H1 (cell line): Measurements from ENCODE around the gene MLKL. TPM values are rescaled to one million over a fixed set of nuclear protein-coding genes. Genes with fewer than 3 reads are reported as not detected.

ENCODE experiments used
- CTCF ChIA-PET: fragments of 300-600 bp; sonication (Branson Sonifier 250); formaldehyde crosslinking; loops from one replicate; lab custom pipeline; 2021; ENCODE audit not compliant: partially characterized antibody; lab: Charles Lee
- POLR2A ChIA-PET: fragments of 300-600 bp; sonication (Branson Sonifier 250); formaldehyde crosslinking; loops from one replicate; lab custom pipeline; 2021; ENCODE audit warnings: inconsistent platforms; ENCODE audit not compliant: partially characterized antibody; lab: Charles Lee
- DNase-seq, 2 experiments: peaks; one replicate each; pipeline versions ENCODE4 v3.0.0 to v3.0.0-alpha.2; 2010 to 2022; ENCODE audit warnings: low spot score in 2 of 2, low read depth in 1 of 2, mixed read lengths in 1 of 2
- FAIRE-seq: peaks from 2 replicates; lab custom pipeline; 2011; peaks lifted over from hg19 to GRCh38; lab: Jason Lieb, UNC
- H2AFZ ChIP-seq: 2 replicates; pipeline ENCODE4 v1.8.1; 2012; ENCODE audit warnings: low read length, inconsistent platforms
- H2AK5ac ChIP-seq: 2 replicates; pipeline ENCODE4 v1.6.1; 2013; ENCODE audit warnings: low read depth, low read length
- H2BK120ac ChIP-seq: replicated peaks from 2 replicates; pipeline ENCODE3; 2013; ENCODE audit warnings: low read depth, low read length, inconsistent platforms
- H2BK12ac ChIP-seq: 2 replicates; pipeline ENCODE4 v1.6.1; 2013; ENCODE audit warnings: low read depth, low read length
- H2BK15ac ChIP-seq: 2 replicates; pipeline ENCODE4 v1.6.1; 2013; ENCODE audit warnings: low read length
- H2BK20ac ChIP-seq: 2 replicates; pipeline ENCODE4 v1.6.1; 2013; ENCODE audit warnings: low read length
- H2BK5ac ChIP-seq: 2 replicates; pipeline ENCODE4 v1.6.1; 2013; ENCODE audit warnings: low read depth, low read length
- H3K14ac ChIP-seq: 2 replicates; pipeline ENCODE4 v1.6.1; 2013; ENCODE audit warnings: inconsistent platforms; ENCODE audit not compliant: insufficient read length
- H3K18ac ChIP-seq: 2 replicates; pipeline ENCODE4 v1.6.1; 2013; ENCODE audit warnings: low read length; ENCODE audit errors: extremely low read depth
- H3K23ac ChIP-seq: 2 replicates; pipeline ENCODE4 v1.6.1; 2013; ENCODE audit warnings: inconsistent platforms; ENCODE audit not compliant: insufficient read length
- H3K23me2 ChIP-seq: 2 replicates; pipeline ENCODE4 v1.6.1; 2013; ENCODE audit warnings: low read depth, low read length
- H3K27ac ChIP-seq: 2 replicates; pipeline ENCODE4 v1.6.1; 2011; ENCODE audit warnings: low read depth, low read length, inconsistent platforms
- H3K27me3 ChIP-seq, 4 experiments: replicated peaks in 1 of 4; 1 replicate in 1 of 4; 2 replicates in 3 of 4; pipeline versions ENCODE4 v1.6.1 to v1.8.1; 2011 to 2013; ENCODE audit warnings: low read length in 3 of 4, mild to moderate bottlenecking in 3 of 4, inconsistent platforms in 2 of 4, mixed read lengths in 2 of 4, moderate library complexity in 1 of 4; ENCODE audit not compliant: control insufficient read depth in 3 of 4, insufficient read depth in 3 of 4; ENCODE audit errors: extremely low read depth in 1 of 4
- H3K36me3 ChIP-seq, 4 experiments: 2 replicates each; pipeline versions ENCODE4 v1.6.1 to v1.8.1; 2011 to 2013; ENCODE audit warnings: mild to moderate bottlenecking in 4 of 4, low read length in 3 of 4, moderate library complexity in 2 of 4, control low read depth in 1 of 4, inconsistent platforms in 1 of 4; ENCODE audit not compliant: insufficient read depth in 4 of 4, control insufficient read depth in 2 of 4
- H3K4ac ChIP-seq: replicated peaks from 2 replicates; pipeline ENCODE3; 2013; ENCODE audit warnings: low read length, low read depth, mixed read lengths, inconsistent platforms; ENCODE audit not compliant: insufficient read length
- H3K4me1 ChIP-seq, 4 experiments: replicated peaks in 1 of 4; 1 replicate in 1 of 4; 2 replicates in 3 of 4; pipeline versions ENCODE4 v1.6.1 to v1.8.1; 2011 to 2013; ENCODE audit warnings: low read length in 3 of 4, inconsistent platforms in 2 of 4, mixed read lengths in 1 of 4; ENCODE audit not compliant: insufficient read depth in 4 of 4, control insufficient read depth in 3 of 4
- H3K4me2 ChIP-seq, 2 experiments: 2 replicates each; pipeline versions ENCODE4 v1.6.1 to v1.8.1; 2011 to 2013; ENCODE audit warnings: low read depth in 2 of 2, low read length in 2 of 2, control low read depth in 1 of 2, inconsistent platforms in 1 of 2, mild to moderate bottlenecking in 1 of 2; ENCODE audit not compliant: insufficient read depth in 1 of 2
- H3K4me3 ChIP-seq, 4 experiments: fragments of 200-600, 300-600 bp in 1 of 4; sonication (generic), shearing (Covaris generic), sonication (Bioruptor Twin) in 1 of 4; 2 replicates each; pipeline versions ENCODE4 v1.5.1 to v1.8.1; 2011 to 2016; ENCODE audit warnings: low read length in 4 of 4, low read depth in 3 of 4, control low read depth in 2 of 4, inconsistent platforms in 2 of 4, mild to moderate bottlenecking in 2 of 4, mixed read lengths in 1 of 4, moderate library complexity in 1 of 4; ENCODE audit not compliant: insufficient read depth in 2 of 4; ENCODE audit errors: extremely low read depth in 1 of 4
- H3K56ac ChIP-seq: replicated peaks from 2 replicates; pipeline ENCODE3; 2013; ENCODE audit warnings: low read depth, mild to moderate bottlenecking, mixed read lengths, low read length, inconsistent platforms; ENCODE audit not compliant: insufficient read length
- H3K79me1 ChIP-seq: 2 replicates; pipeline ENCODE4 v1.6.1; 2013; ENCODE audit warnings: low read depth, low read length, control low read depth
- H3K79me2 ChIP-seq, 2 experiments: 2 replicates each; pipeline versions ENCODE4 v1.6.1 to v1.8.1; 2012 to 2013; ENCODE audit warnings: low read length in 2 of 2, mild to moderate bottlenecking in 2 of 2, inconsistent platforms in 1 of 2; ENCODE audit not compliant: insufficient read depth in 2 of 2, control insufficient read depth in 1 of 2
- H3K9ac ChIP-seq, 4 experiments: replicated peaks in 1 of 4; 1 replicate in 1 of 4; 2 replicates in 3 of 4; pipeline versions ENCODE4 v1.6.1 to v1.8.1; 2011 to 2013; ENCODE audit warnings: low read depth in 3 of 4, low read length in 3 of 4, control low read depth in 2 of 4, mild to moderate bottlenecking in 2 of 4, moderate library complexity in 2 of 4, inconsistent platforms in 1 of 4; ENCODE audit errors: extremely low read depth in 1 of 4
- H3K9me3 ChIP-seq, 2 experiments: 2 replicates each; pipeline versions ENCODE4 v1.6.1 to v1.8.1; 2012 to 2013; ENCODE audit warnings: mild to moderate bottlenecking in 2 of 2, moderate library complexity in 2 of 2, control low read depth in 1 of 2, inconsistent platforms in 1 of 2, low read depth in 1 of 2, low read length in 1 of 2, mixed read lengths in 1 of 2; ENCODE audit not compliant: insufficient read depth in 2 of 2
- H4K20me1 ChIP-seq, 2 experiments: replicated peaks in 1 of 2; 2 replicates each; pipeline versions ENCODE3 to v1.8.1; 2011 to 2013; ENCODE audit warnings: inconsistent platforms in 2 of 2, low read length in 2 of 2, mild to moderate bottlenecking in 1 of 2; ENCODE audit not compliant: insufficient read depth in 2 of 2, control insufficient read depth in 1 of 2
- H4K5ac ChIP-seq: 2 replicates; pipeline ENCODE4 v1.6.1; 2013; ENCODE audit warnings: low read length, low read depth, mixed read lengths, inconsistent platforms; ENCODE audit not compliant: insufficient read length
- H4K8ac ChIP-seq: 2 replicates; pipeline ENCODE4 v1.8.0; 2013; ENCODE audit warnings: mild to moderate bottlenecking, moderate library complexity, low read length, inconsistent platforms; ENCODE audit not compliant: insufficient read depth; ENCODE audit errors: extremely low read depth
- H4K91ac ChIP-seq: replicated peaks from 2 replicates; pipeline ENCODE3; 2013; ENCODE audit warnings: low read length, mixed read lengths, inconsistent platforms; ENCODE audit not compliant: insufficient read length
- BCL11A ChIP-seq, 2 experiments: IDR thresholded peaks; one replicate each; pipeline ENCODE4 v1.6.1; 2011; ENCODE audit warnings: low read depth in 2 of 2, low read length in 2 of 2, mild to moderate bottlenecking in 2 of 2
- RAD21 ChIP-seq, 2 experiments: IDR thresholded peaks in 1 of 2; conservative IDR thresholded peaks in 1 of 2; 2 replicates each; pipeline ENCODE4 v1.6.1; 2011; ENCODE audit warnings: low read depth in 2 of 2, low read length in 2 of 2, improper control_type of control experiment in 1 of 2, inconsistent platforms in 1 of 2, mild to moderate bottlenecking in 1 of 2, moderate library complexity in 1 of 2
- RBBP5 ChIP-seq: IDR thresholded peaks from 2 replicates; pipeline ENCODE4 v1.7.1; 2012; ENCODE audit warnings: low read depth, mild to moderate bottlenecking, inconsistent platforms, low read length, moderate library complexity, borderline replicate concordance
- WGBS, 2 experiments: shearing (Covaris generic) in 1 of 2; methylation state at CpG; one replicate each; pipeline versions ENCODE4 v1.1.6 to v1.1.7; 2013 to 2015; ENCODE audit warnings: low lambda C conversion rate in 2 of 2, mixed read lengths in 2 of 2, inconsistent platforms in 1 of 2, low coverage in 1 of 2, missing lambda C conversion rate in 1 of 2; ENCODE audit not compliant: insufficient replicate concordance in 2 of 2, insufficient coverage in 1 of 2, insufficient read length in 1 of 2; ENCODE audit errors: extremely low coverage in 1 of 2, missing lambda C conversion rate in 1 of 2; 5-methylcytosine and 5-hydroxymethylcytosine counted together
- polyA plus RNA-seq, 7 experiments: library from polyadenylated mRNA; depleted of rRNA in 3 of 7; stranded (reverse) in 5 of 7; unstranded in 2 of 7; fragments of >200 nt in 5 of 7; fragments of 200-250 nt in 2 of 7; gene quantifications; 1 replicate in 5 of 7; 2 replicates in 1 of 7; 4 replicates in 1 of 7; pipeline versions ENCODE4 v1.2.1 to v1.2.3, GENCODE V29; 2011 to 2013; ENCODE audit warnings: missing spikeins in 2 of 7, mixed read lengths in 2 of 7
- total RNA-seq: library from RNA; stranded (reverse); fragmentation: NEBNext Ultra II Directional; extraction: Animal tissue kit (Norgen Biotek cat#: 25700); gene quantifications from 2 replicates; pipeline ENCODE4 v1.2.1, GENCODE V29; 2021
- TF ChIP-seq, protein P1 (sequence below), 3 experiments: IDR thresholded peaks; 1 replicate in 2 of 3; 2 replicates in 1 of 3; pipeline versions ENCODE4 v1.5.1 to v1.6.1; 2011; ENCODE audit warnings: low read length in 3 of 3, mild to moderate bottlenecking in 3 of 3, inconsistent platforms in 2 of 3, low read depth in 1 of 3, moderate library complexity in 1 of 3; ENCODE audit not compliant: insufficient read depth in 1 of 3; ENCODE audit errors: control extremely low read depth in 1 of 3

MLKL gene
- total and polyA plus RNA-seq, 2 of the 8 experiments (the other 6 are each of a cell fraction or from before 2014, with no cell fraction given): 1.6 to 2.1 TPM

DNA sequence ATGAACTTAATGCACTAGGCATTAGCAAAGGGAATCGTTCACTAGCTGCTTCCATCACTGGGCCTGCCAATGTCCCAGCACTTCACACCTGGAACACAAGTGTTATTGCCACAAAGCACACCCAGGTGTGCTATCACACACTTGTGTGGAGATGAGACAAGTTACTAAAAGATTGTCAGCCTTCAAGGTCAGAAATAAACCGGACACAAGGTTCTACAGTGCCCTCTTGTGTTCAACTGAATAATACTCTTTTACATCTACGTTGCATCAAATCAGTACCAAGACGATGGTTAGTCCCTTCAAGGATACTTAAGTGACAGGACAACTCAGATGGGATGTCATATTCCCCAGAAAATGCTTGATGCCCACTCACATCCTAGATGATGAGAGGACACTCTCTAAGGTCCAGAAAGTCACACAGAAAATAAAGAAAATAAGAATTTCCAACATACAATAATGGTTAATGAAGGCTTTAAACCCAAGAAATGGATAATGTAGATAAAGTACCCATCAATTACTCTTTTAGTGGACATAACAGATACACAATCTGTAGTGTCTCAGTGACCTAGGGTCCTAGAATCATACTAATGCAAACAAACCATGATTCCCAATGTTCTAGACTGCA lies 77.3 kb downstream of the MLKL start:
- ChIA-PET POLR2A (interaction anchor here (1.3 to 5.7 kb wide), 3 partner anchors 12 to 29 kb away, joined by 3 to 27 read pairs (median 5); partner anchors contain the start of gene GLG1), CTCF (interaction anchor here (0.5 to 2.8 kb wide), 21 partner anchors 9 to 550 kb away, joined by 3 to 19 read pairs (median 4); no protein-coding TSS in a partner anchor)
- H2BK5ac ChIP-seq: no peak overlapping the region
- no peak overlapping the region for H3K4ac ChIP-seq
- H2BK12ac ChIP-seq: no peak overlapping the region
- TF ChIP-seq RAD21 (IDR thresholded peaks at IDR 0.05 in 1 of 2, conservative IDR thresholded peaks at IDR 0.05 in 1 of 2; ENCODE audit: low read depth in 2 of 2, low read length in 2 of 2): peak; percentile 67 to 71
- TF ChIP-seq RBBP5: no peak
- TF ChIP-seq, protein P1, sequence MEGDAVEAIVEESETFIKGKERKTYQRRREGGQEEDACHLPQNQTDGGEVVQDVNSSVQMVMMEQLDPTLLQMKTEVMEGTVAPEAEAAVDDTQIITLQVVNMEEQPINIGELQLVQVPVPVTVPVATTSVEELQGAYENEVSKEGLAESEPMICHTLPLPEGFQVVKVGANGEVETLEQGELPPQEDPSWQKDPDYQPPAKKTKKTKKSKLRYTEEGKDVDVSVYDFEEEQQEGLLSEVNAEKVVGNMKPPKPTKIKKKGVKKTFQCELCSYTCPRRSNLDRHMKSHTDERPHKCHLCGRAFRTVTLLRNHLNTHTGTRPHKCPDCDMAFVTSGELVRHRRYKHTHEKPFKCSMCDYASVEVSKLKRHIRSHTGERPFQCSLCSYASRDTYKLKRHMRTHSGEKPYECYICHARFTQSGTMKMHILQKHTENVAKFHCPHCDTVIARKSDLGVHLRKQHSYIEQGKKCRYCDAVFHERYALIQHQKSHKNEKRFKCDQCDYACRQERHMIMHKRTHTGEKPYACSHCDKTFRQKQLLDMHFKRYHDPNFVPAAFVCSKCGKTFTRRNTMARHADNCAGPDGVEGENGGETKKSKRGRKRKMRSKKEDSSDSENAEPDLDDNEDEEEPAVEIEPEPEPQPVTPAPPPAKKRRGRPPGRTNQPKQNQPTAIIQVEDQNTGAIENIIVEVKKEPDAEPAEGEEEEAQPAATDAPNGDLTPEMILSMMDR (IDR thresholded peaks at IDR 0.05; ENCODE audit: control extremely low read depth in 1 of 3, insufficient read depth in 1 of 3, low read depth in 1 of 3, low read length in 3 of 3): peak in 2 of 3 experiments; percentile 40 to 62; a peak in 2 of 4 replicates
- TF ChIP-seq BCL11A (IDR thresholded peaks at IDR 0.05; ENCODE audit: low read depth in 2 of 2, low read length in 2 of 2): no peak
- TF ChIP-seq, all 59 proteins: peak for 2
- 84% methylated on average over 4 of the region's 4 CpGs; no CpG with 5 or more reads in 1 of the 2 experiments for WGBS, 2 experiments
- FAIRE-seq (no peak), DNase-seq (no peak)
- Histone ChIP-seq H4K8ac (no peak overlapping the region), H4K5ac (no peak overlapping the region), H3K4me3 (no peak overlapping the region), H3K9ac (no peak overlapping the region), H2AFZ (no peak overlapping the region), H3K14ac (no peak overlapping the region), H4K91ac (no peak overlapping the region), H3K18ac (no peak overlapping the region), H3K4me2 (no peak overlapping the region), H2BK15ac (no peak overlapping the region), H3K27ac (no peak overlapping the region), H3K23me2 (no peaks in the 10 kb centered on the region), H3K79me2 (no peaks in the 10 kb centered on the region), H2BK20ac (no peak overlapping the region), H3K9me3 (no peaks in the 10 kb centered on the region), H3K23ac (no peak overlapping the region), H2BK120ac (no peak overlapping the region), H2AK5ac (no peak overlapping the region), H3K27me3 (no peaks in the 10 kb centered on the region), H3K36me3 (peaks cover 40 to 66% (median 60%) of the 10 kb centered on the region in 4 experiments), H4K20me1 (peaks cover 1 to 13% of the 10 kb centered on the region in 2 experiments), H3K4me1 (peaks cover 0 to 5% (median 4%) of the 10 kb centered on the region in 4 experiments; a peak in 3 of 7 replicates), H3K56ac (no peak overlapping the region), H3K79me1 (no peaks in the 10 kb centered on the region)
